Ectodermal cell (in vitro differentiated cells): ENCODE measurements around the gene IGSF8.

Experiments used
- H3K27ac ChIP-seq: 2 replicates; pipeline ENCODE4 v1.7.0; 2013; ENCODE audit warnings: mild to moderate bottlenecking, low read depth, low read length; ENCODE audit not compliant: insufficient read depth, poor library complexity, severe bottlenecking
- H3K27me3 ChIP-seq: 2 replicates; pipeline ENCODE4 v1.7.0; 2013; ENCODE audit warnings: mild to moderate bottlenecking, low read length; ENCODE audit not compliant: insufficient read depth, control insufficient read depth, poor library complexity, severe bottlenecking
- H3K36me3 ChIP-seq: one replicate; pipeline ENCODE4 v1.7.0; 2013; ENCODE audit warnings: low read length; ENCODE audit not compliant: control insufficient read depth, insufficient read depth
- H3K4me1 ChIP-seq: one replicate; pipeline ENCODE4 v1.7.0; 2013; ENCODE audit warnings: low read length; ENCODE audit not compliant: control insufficient read depth, insufficient read depth
- H3K4me3 ChIP-seq: 2 replicates; pipeline ENCODE4 v1.7.0; 2013; ENCODE audit warnings: low read depth, low read length, control low read depth; ENCODE audit not compliant: insufficient read depth
- H3K9me3 ChIP-seq: 2 replicates; pipeline ENCODE4 v1.7.0; 2013; ENCODE audit warnings: mild to moderate bottlenecking, low read length, moderate library complexity; ENCODE audit not compliant: control insufficient read depth
- WGBS, 2 experiments: methylation state at CpG; one replicate each; pipeline ENCODE4 v1.1.7; 2013; ENCODE audit warnings: missing lambda C conversion rate in 2 of 2; 5-methylcytosine and 5-hydroxymethylcytosine counted together

Gene IGSF8

GRCh38 chr1:160070243-160071163 is 27.9 kb downstream of the IGSF8 start:
- Histone ChIP-seq H3K4me3 (peak overlapping the region; percentile 32), H3K27ac (no peak overlapping the region), H3K4me1 (peaks cover 14% of the 10 kb centered on the region), H3K27me3 (peaks cover 53% of the 10 kb centered on the region), H3K36me3 (no peaks in the 10 kb centered on the region), H3K9me3 (no peaks in the 10 kb centered on the region)
- WGBS, 2 experiments: 3% methylated on average over 45 to 46 of the region's 46 CpGs

- peak within 1 kb of the TSS; percentile 32 for H3K4me3 ChIP-seq
- H3K27me3 ChIP-seq: peaks cover 53% of the 10 kb centered on the region
- no peak within 1 kb of the TSS for H3K27ac ChIP-seq
- no peaks in the 10 kb centered on the region for H3K9me3 ChIP-seq
- H3K4me1 ChIP-seq: peaks cover 14% of the 10 kb centered on the region
- H3K36me3 ChIP-seq: no peaks in the 10 kb centered on the region
- WGBS, 2 experiments: 15 to 16% methylated on average over 32 of the region's 32 CpGs
These were observed 28.8 kb downstream of the IGSF8 start, which contains the start of gene KCNJ10 for GRCh38 chr1:160069460-160070231. Gene KCNJ10 (minus strand): TSS chr1:160070160. CDS start chr1:160042532, 27,628 bp downstream.

GRCh38 chr1:160068225-160068624 is 30.2 kb downstream of the IGSF8 start:
- H3K9me3 ChIP-seq: no peaks in the 10 kb centered on the region
- peaks cover 53% of the 10 kb centered on the region for H3K27me3 ChIP-seq
- H3K36me3 ChIP-seq: no peaks in the 10 kb centered on the region

GRCh38 chr1:160066829-160067745 is 31.3 kb downstream of the IGSF8 start:
- Histone ChIP-seq H3K36me3 (no peaks in the 10 kb centered on the region), H3K27ac (no peak overlapping the region), H3K9me3 (no peaks in the 10 kb centered on the region), H3K27me3 (peaks cover 43% of the 10 kb centered on the region), H3K4me3 (no peak overlapping the region), H3K4me1 (peaks cover 25% of the 10 kb centered on the region)
- 71 to 75% methylated on average over 6 of the region's 6 CpGs for WGBS, 2 experiments

More at GRCh38 chr1:160068225-160068624, 30.2 kb downstream of the IGSF8 start:
- H3K27ac ChIP-seq: no peak overlapping the region
- no peak overlapping the region for H3K4me3 ChIP-seq
- WGBS, 2 experiments: 70 to 75% methylated on average over 5 of the region's 5 CpGs
- H3K4me1 ChIP-seq: peaks cover 14% of the 10 kb centered on the region

GRCh38 chr1:160064746-160065145 is 33.7 kb downstream of the IGSF8 start:
- Histone ChIP-seq H3K27me3 (peaks cover 20% of the 10 kb centered on the region), H3K9me3 (no peaks in the 10 kb centered on the region), H3K4me1 (peaks cover 27% of the 10 kb centered on the region), H3K36me3 (no peaks in the 10 kb centered on the region), H3K4me3 (no peak overlapping the region), H3K27ac (no peak overlapping the region)
- WGBS, 2 experiments: 66 to 76% methylated on average over 3 of the region's 3 CpGs

- H3K4me1 ChIP-seq: peaks cover 27% of the 10 kb centered on the region
- no peak overlapping the region for H3K4me3 ChIP-seq
- H3K27me3 ChIP-seq: peaks cover 14% of the 10 kb centered on the region
- no peaks in the 10 kb centered on the region for H3K36me3 ChIP-seq
- H3K27ac ChIP-seq: no peak overlapping the region
- no peaks in the 10 kb centered on the region for H3K9me3 ChIP-seq
- 91% methylated on average over 2 to 3 of the region's 3 CpGs for WGBS, 2 experiments
These were observed 34.3 kb downstream of the IGSF8 start for GRCh38 chr1:160064164-160064563.

- 90 to 91% methylated on average over 5 of the region's 5 CpGs for WGBS, 2 experiments
- Histone ChIP-seq H3K4me3 (no peak overlapping the region), H3K27ac (no peak overlapping the region), H3K27me3 (peaks cover 7% of the 10 kb centered on the region), H3K36me3 (no peaks in the 10 kb centered on the region), H3K9me3 (no peaks in the 10 kb centered on the region), H3K4me1 (peaks cover 27% of the 10 kb centered on the region)
These were observed 35.2 kb downstream of the IGSF8 start for GRCh38 chr1:160063176-160063575.

- peaks cover 22% of the 10 kb centered on the region for H3K4me1 ChIP-seq
- H3K27me3 ChIP-seq: peaks cover 7% of the 10 kb centered on the region
- 20 to 31% methylated on average over 6 of the region's 6 CpGs for WGBS, 2 experiments
- no peaks in the 10 kb centered on the region for H3K36me3 ChIP-seq
- H3K27ac ChIP-seq: no peak overlapping the region
- H3K4me3 ChIP-seq: no peak overlapping the region
- no peaks in the 10 kb centered on the region for H3K9me3 ChIP-seq
These were observed 36.2 kb downstream of the IGSF8 start for GRCh38 chr1:160062230-160062532.

GRCh38 chr1:160061369-160062229 is 36.8 kb downstream of the IGSF8 start:
- H3K36me3 ChIP-seq: no peaks in the 10 kb centered on the region
- H3K4me3 ChIP-seq: no peak overlapping the region
- peaks cover 12% of the 10 kb centered on the region for H3K27me3 ChIP-seq
- H3K27ac ChIP-seq: no peak overlapping the region
- no peaks in the 10 kb centered on the region for H3K9me3 ChIP-seq
- 67% methylated on average over 15 of the region's 15 CpGs for WGBS, 2 experiments
- peaks cover 16% of the 10 kb centered on the region for H3K4me1 ChIP-seq
